Stomach (tissue), 9 donors: ENCODE data around the gene LIM2. TPM values are rescaled to one million over a fixed set of nuclear protein-coding genes. Genes with fewer than 3 reads are reported as not detected.

Source experiments
- DNase-seq, 2 donors: peaks; one replicate each; pipeline versions ENCODE4 v3.0.0 to v3.0.0-alpha.2; 2013 to 2019
- H3K27ac ChIP-seq, 5 donors: fragments of 200-600 bp in 4 of 5; sonication (generic) in 4 of 5; one replicate each; pipeline ENCODE4 v1.5.1; 2013 to 2019; ENCODE audit warnings: mild to moderate bottlenecking in 1 of 5, moderate library complexity in 1 of 5
- H3K27me3 ChIP-seq, 3 donors: fragments of 200-600 bp; sonication (generic); one replicate each; pipeline ENCODE4 v1.5.1; 2017 to 2019; ENCODE audit warnings: mixed run types in 1 of 3
- H3K36me3 ChIP-seq, 4 donors: fragments of 200-600 bp; sonication (generic); 1 replicate in 3 of 4; 2 replicates in 1 of 4; pipeline ENCODE4 v1.5.1; 2016 to 2019
- H3K4me1 ChIP-seq, 4 donors: fragments of 200-600 bp; sonication (generic); one replicate each; pipeline ENCODE4 v1.5.1; 2016 to 2019
- H3K4me3 ChIP-seq, 4 donors: fragments of 200-600 bp; sonication (generic) in 3 of 4; one replicate each; pipeline ENCODE4 v1.5.1; 2016 to 2019; ENCODE audit warnings: mild to moderate bottlenecking in 1 of 4
- H3K9me3 ChIP-seq, 4 donors: fragments of 200-600 bp; sonication (generic); one replicate each; pipeline ENCODE4 v1.5.1; 2016 to 2019
- CTCF ChIP-seq, 7 experiments: fragments of 450-650 bp in 4 of 7; fragments of 200-600 bp in 3 of 7; sonication (generic) in 3 of 7; IDR thresholded peaks; one replicate each; pipeline ENCODE4 v1.5.1; 2016 to 2019; ENCODE audit warnings: antibody characterized with exemption in 7 of 7, control low read depth in 2 of 7, mild to moderate bottlenecking in 1 of 7
- EP300 ChIP-seq: sonication (generic); formaldehyde crosslinking; IDR thresholded peaks from one replicate; pipeline ENCODE4 v1.6.1; 2017; ENCODE audit warnings: antibody characterized with exemption
- POLR2A ChIP-seq, 4 donors: fragments of 450-650 bp; IDR thresholded peaks; one replicate each; pipeline ENCODE4 v1.6.1; 2016; ENCODE audit warnings: antibody characterized with exemption in 4 of 4, control low read depth in 2 of 4, mild to moderate bottlenecking in 1 of 4, moderate library complexity in 1 of 4
- POLR2AphosphoS5 ChIP-seq, 3 donors: sonication (generic); formaldehyde crosslinking; IDR thresholded peaks; one replicate each; pipeline ENCODE4 v1.6.1; 2016; ENCODE audit warnings: antibody characterized with exemption in 3 of 3
- WGBS, 5 donors: extraction: QIAGEN DNeasy Blood & Tissue Kit in 3 of 5; methylation state at CpG; one replicate each; pipeline versions ENCODE4 v1.1.5 to v1.1.7; 2013 to 2018; 5-methylcytosine and 5-hydroxymethylcytosine counted together
- intact Hi-C: fragments of 100-400 bp; cut with DNase I; formaldehyde crosslinking; loops from one replicate; pipeline ENCODE4 v1.15.1; 2023; ENCODE audit warnings: low total_unique reads
- polyA plus RNA-seq, 3 donors: library from polyadenylated mRNA; stranded (reverse); fragments of 200-250 nt; gene quantifications; one replicate each; pipeline ENCODE4 v1.2.3, GENCODE V29; 2013
- total RNA-seq, 5 donors: library from RNA; depleted of rRNA; stranded (reverse); fragments of >200 nt; gene quantifications; one replicate each; pipeline versions ENCODE4 v1.1.0 to v1.2.3, GENCODE V29; 2014 to 2016
- donor health status: healthy with polysubstance abuse.
- donor health status: Bipolar disorder and iron deficiency.
- donor health status: healthy.

Gene LIM2
- total and polyA plus RNA-seq, 8 donors, result not detected

- Histone ChIP-seq H3K27ac (peak within 1 kb of the TSS; percentile 85 to 98 (median 93)), H3K4me1 (peaks cover 14 to 53% (median 50%) of the 10 kb centered on the region in 4 donors), H3K36me3 (no peaks in the 10 kb centered on the region), H3K4me3 (peak within 1 kb of the TSS; percentile 72 to 85 (median 77)), H3K9me3 (no peaks in the 10 kb centered on the region), H3K27me3 (no peaks in the 10 kb centered on the region)
- intact Hi-C loops, result no loop called here
- DNase-seq, result no peak
- WGBS, 5 donors, result 0 to 1% (median 0%) methylated on average over 18 to 27 of the region's 27 CpGs
- TF ChIP-seq CTCF (IDR thresholded peaks at IDR 0.05) (peak in 1 of 7 experiments; percentile 11), POLR2A (IDR thresholded peaks at IDR 0.05) (no peak)
These were observed 21.8 kb downstream of the LIM2 start, which contains the start of gene ETFB for GRCh38 chr19:51365965-51366388. ETFB (minus strand) TSS chr19:51366388; CDS start chr19:51366326, 62 bp downstream.

GRCh38 chr19:51365211-51365964, 22.4 kb downstream of the LIM2 start:
- Histone ChIP-seq H3K27ac (peak overlapping the region; percentile 85 to 98 (median 93)), H3K9me3 (no peaks in the 10 kb centered on the region), H3K4me1 (peaks cover 14 to 53% (median 50%) of the 10 kb centered on the region in 4 donors), H3K27me3 (no peaks in the 10 kb centered on the region), H3K4me3 (peak overlapping the region; percentile 72 to 85 (median 77)), H3K36me3 (no peaks in the 10 kb centered on the region)
- intact Hi-C loops, result no loop called here
- 6 to 17% (median 12%) methylated on average over 9 to 10 of the region's 10 CpGs for WGBS, 5 donors
- no peak for TF ChIP-seq POLR2A (IDR thresholded peaks at IDR 0.05)
- no peak for TF ChIP-seq POLR2AphosphoS5 (IDR thresholded peaks at IDR 0.05)
- no peak for TF ChIP-seq EP300
- DNase-seq, result peak; percentile 29 to 74

- WGBS, 5 donors, result 79 to 92% (median 89%) methylated on average over 15 of the region's 15 CpGs
- H3K4me3 ChIP-seq, result peak overlapping the region in 1 of 4 donors; percentile 81
- no peak for TF ChIP-seq POLR2AphosphoS5 (IDR thresholded peaks at IDR 0.05)
- TF ChIP-seq CTCF (IDR thresholded peaks at IDR 0.05), result no peak
- TF ChIP-seq EP300, result no peak
- TF ChIP-seq POLR2A (IDR thresholded peaks at IDR 0.05), result no peak
- intact Hi-C loops, result no loop called here
- no peaks in the 10 kb centered on the region for H3K36me3 ChIP-seq
- H3K4me1 ChIP-seq, result peaks cover 14 to 53% (median 50%) of the 10 kb centered on the region in 4 donors
- DNase-seq, result no peak
- no peaks in the 10 kb centered on the region for H3K9me3 ChIP-seq
- H3K27me3 ChIP-seq, result no peaks in the 10 kb centered on the region
- peak overlapping the region in 3 of 5 donors; percentile 2 to 96 (median 22) for H3K27ac ChIP-seq
These were observed 23.3 kb downstream of the LIM2 start for GRCh38 chr19:51364200-51365106.

GRCh38 chr19:51361239-51361638, 26.5 kb downstream of the LIM2 start:
- H3K4me1 ChIP-seq, result peaks cover 14 to 39% (median 37%) of the 10 kb centered on the region in 4 donors
- no peak for TF ChIP-seq CTCF (IDR thresholded peaks at IDR 0.05)
- no peak for TF ChIP-seq POLR2A (IDR thresholded peaks at IDR 0.05)
- no peak for TF ChIP-seq POLR2AphosphoS5 (IDR thresholded peaks at IDR 0.05)
- no peak for TF ChIP-seq EP300
- WGBS, 5 donors, result 82 to 94% (median 88%) methylated on average over 12 to 13 of the region's 13 CpGs
- H3K27me3 ChIP-seq, result no peaks in the 10 kb centered on the region
- DNase-seq, result no peak
- H3K9me3 ChIP-seq, result no peaks in the 10 kb centered on the region
- H3K36me3 ChIP-seq, result no peaks in the 10 kb centered on the region
- no peak overlapping the region for H3K4me3 ChIP-seq
- intact Hi-C loops, result no loop called here
- H3K27ac ChIP-seq, result no peak overlapping the region
